GM12878 (cell line): ENCODE measurements around the gene MORC4. TPM values are rescaled to one million over a fixed set of nuclear protein-coding genes. Genes with fewer than 3 reads are reported as not detected.

Experiments
- ATAC-seq: fragments of 200-7000 bp; cut with Tn5 transposase; 3 replicates; pipeline ENCODE4 v1.9.1; 2020; ENCODE audit warnings: mild to moderate bottlenecking, moderate library complexity
- BruUV-seq: library from RNA; stranded (reverse); fragments of 400-500 nt; replicated peaks from 2 replicates; lab custom pipeline; 2021; lab: Mats Ljungman, UMichigan
- CTCF ChIA-PET: fragments of 300-600 bp; sonication (Branson Sonifier 250); formaldehyde crosslinking; extraction: SDS; loops from one replicate; lab custom pipeline; 2021; ENCODE audit warnings: inconsistent platforms; lab: Yijun Ruan, JAX
- POLR2A ChIA-PET: fragments of 350-600 bp; formaldehyde crosslinking; extraction: SDS; loops from one replicate; lab custom pipeline; 2021; ENCODE audit warnings: inconsistent platforms; lab: Charles Lee
- RAD21 ChIA-PET: fragments of 300-600 bp; sonication (Branson Sonifier 250); formaldehyde crosslinking; loops from one replicate; lab custom pipeline; 2023; ENCODE audit warnings: antibody characterized with exemption; ENCODE audit not compliant: unreplicated experiment; lab: Charles Lee
- SMC1A ChIA-PET: fragments of 300-600 bp; sonication (Branson Sonifier 250); formaldehyde crosslinking; loops from one replicate; lab custom pipeline; 2023; ENCODE audit not compliant: unreplicated experiment, uncharacterized antibody; lab: Charles Lee
- DNase-seq: peaks from one replicate; pipeline ENCODE4 v3.0.0-alpha.2; 2011; ENCODE audit warnings: low read depth, low spot score
- FAIRE-seq: peaks from 3 replicates; lab custom pipeline; 2011; peaks lifted over from hg19 to GRCh38; lab: Jason Lieb, UNC
- H2AFZ ChIP-seq: 2 replicates; pipeline ENCODE4 v1.6.0; 2011; ENCODE audit warnings: low read depth, low read length, control low read depth; ENCODE audit not compliant: control insufficient read depth
- H3K27ac ChIP-seq: 2 replicates; pipeline ENCODE4 v1.5.1; 2011; ENCODE audit warnings: control low read depth; ENCODE audit not compliant: control insufficient read depth, insufficient read depth
- H3K27me3 ChIP-seq, 2 experiments: replicated peaks in 1 of 2; 2 replicates each; pipeline versions ENCODE4 v1.6.0 to v1.6.1; 2011; ENCODE audit warnings: low read length in 1 of 2; ENCODE audit not compliant: control insufficient read depth in 2 of 2, insufficient read depth in 2 of 2
- H3K36me3 ChIP-seq, 2 experiments: 2 replicates each; pipeline ENCODE4 v1.5.1; 2011; ENCODE audit warnings: low read length in 1 of 2; ENCODE audit not compliant: control insufficient read depth in 2 of 2, insufficient read depth in 2 of 2
- H3K4me1 ChIP-seq: 2 replicates; pipeline ENCODE4 v1.6.1; 2011; ENCODE audit warnings: mild to moderate bottlenecking, low read length, moderate library complexity, mixed read lengths; ENCODE audit not compliant: control insufficient read depth, insufficient read depth
- H3K4me2 ChIP-seq: 2 replicates; pipeline ENCODE4 v1.6.0; 2011; ENCODE audit warnings: control low read depth; ENCODE audit not compliant: control insufficient read depth, insufficient read depth
- H3K4me3 ChIP-seq: fragments of 200-600 bp; sonication (generic); 2 replicates; pipeline ENCODE4 v1.5.1; 2016
- H3K79me2 ChIP-seq: 2 replicates; pipeline ENCODE4 v1.6.0; 2011; ENCODE audit warnings: low read length; ENCODE audit not compliant: control insufficient read depth, insufficient read depth
- H3K9ac ChIP-seq: 2 replicates; pipeline ENCODE4 v1.8.0; 2011; ENCODE audit warnings: low read length, control low read depth, mixed read lengths; ENCODE audit not compliant: control insufficient read depth, insufficient read depth
- H3K9me3 ChIP-seq: replicated peaks from 3 replicates; pipeline ENCODE4 v1.5.1; 2011; ENCODE audit warnings: mild to moderate bottlenecking, low read length; ENCODE audit not compliant: control insufficient read depth, insufficient read depth
- H4K20me1 ChIP-seq: 2 replicates; pipeline ENCODE4 v1.6.0; 2011; ENCODE audit not compliant: control insufficient read depth, insufficient read depth
- ATF7 ChIP-seq: fragments of 450-650 bp; IDR thresholded peaks from 2 replicates; pipeline ENCODE4 v1.6.1; 2016; ENCODE audit warnings: low read depth, mild to moderate bottlenecking
- BMI1 ChIP-seq: fragments of 450-650 bp; IDR thresholded peaks from 2 replicates; pipeline ENCODE4 v1.6.1; 2016; ENCODE audit warnings: mild to moderate bottlenecking, moderate library complexity, borderline replicate concordance
- CREB1 ChIP-seq: IDR thresholded peaks from 2 replicates; pipeline ENCODE4 v1.6.1; 2012; ENCODE audit warnings: low read depth, mild to moderate bottlenecking, inconsistent platforms
- EGR1 ChIP-seq, 2 experiments: IDR thresholded peaks; 1 replicate in 1 of 2; 2 replicates in 1 of 2; pipeline ENCODE4 v1.6.1; 2011 to 2012; ENCODE audit warnings: low read depth in 2 of 2, low read length in 2 of 2, borderline replicate concordance in 1 of 2, mild to moderate bottlenecking in 1 of 2, moderate library complexity in 1 of 2
- MTA3 ChIP-seq: IDR thresholded peaks from 2 replicates; pipeline ENCODE4 v1.6.1; 2012; ENCODE audit warnings: low read length, inconsistent platforms, borderline replicate concordance
- NFXL1 ChIP-seq: fragments of 450-650 bp; IDR thresholded peaks from 2 replicates; pipeline ENCODE4 v1.6.1; 2017; ENCODE audit warnings: antibody characterized with exemption, mild to moderate bottlenecking, borderline replicate concordance
- NR2C1 ChIP-seq: fragments of 450-650 bp; IDR thresholded peaks from 2 replicates; pipeline ENCODE4 v1.6.1; 2017; ENCODE audit warnings: antibody characterized with exemption, mild to moderate bottlenecking, moderate library complexity
- RB1 ChIP-seq: fragments of 450-650 bp; formaldehyde crosslinking; IDR thresholded peaks from 2 replicates; pipeline ENCODE4 v1.6.1; 2017; ENCODE audit warnings: mild to moderate bottlenecking, borderline replicate concordance
- RUNX3 ChIP-seq: IDR thresholded peaks from 2 replicates; pipeline ENCODE4 v1.6.1; 2012; ENCODE audit warnings: low read length, inconsistent platforms
- SMARCA5 ChIP-seq: fragments of 450-650 bp; IDR thresholded peaks from 2 replicates; pipeline ENCODE4 v1.6.1; 2017; ENCODE audit warnings: mild to moderate bottlenecking
- TCF7 ChIP-seq: IDR thresholded peaks from 2 replicates; pipeline ENCODE4 v1.6.1; 2014; ENCODE audit warnings: antibody characterized with exemption, borderline replicate concordance
- WGBS: methylation state at CpG from one replicate; pipeline ENCODE4 v1.1.6; 2016; ENCODE audit warnings: low lambda C conversion rate; ENCODE audit not compliant: insufficient replicate concordance, insufficient coverage; ENCODE audit errors: missing lambda C conversion rate; 5-methylcytosine and 5-hydroxymethylcytosine counted together
- in situ Hi-C: fragments of 300-500 bp; cut with MboI; formaldehyde crosslinking; loops from 9 replicates; pipeline ENCODE4 v1.14.3; 2018; ENCODE audit warnings: mixed read lengths
- intact Hi-C: fragments of 100-400 bp; cut with micrococcal nuclease; formaldehyde crosslinking; loops from one replicate; pipeline ENCODE4 v1.14.2; 2022; ENCODE audit not compliant: unreplicated experiment
- polyA plus RNA-seq, 11 experiments: library from polyadenylated mRNA; depleted of rRNA in 4 of 11; unstranded in 6 of 11; stranded (reverse) in 5 of 11; fragments of >200 nt; fragmentation: Nextera tagmentation in 4 of 11; fragmentation: Illumina TruSeq in 1 of 11; extraction: Ambion mirVana in 4 of 11; extraction: Trizol in 1 of 11; gene quantifications; 1 replicate in 1 of 11; 2 replicates in 10 of 11; pipeline versions ENCODE4 v1.2.1 to v1.2.3, GENCODE V29; 2011 to 2016; ENCODE audit warnings: inconsistent platforms in 2 of 11, missing spikeins in 2 of 11, low read depth in 1 of 11
- total RNA-seq, 4 experiments: library from RNA; depleted of rRNA in 3 of 4; stranded (reverse); fragments of >200 nt in 3 of 4; fragmentation: Illumina TruSeq in 1 of 4; extraction: Trizol in 1 of 4; gene quantifications; 2 replicates each; pipeline versions ENCODE4 v1.2.1 to v1.2.3, GENCODE V29; 2013 to 2021
- TF ChIP-seq, protein P1 (sequence below): IDR thresholded peaks from 2 replicates; pipeline ENCODE4 v1.6.1; 2011; ENCODE audit warnings: borderline replicate concordance, low read depth, mild to moderate bottlenecking, moderate library complexity, low read length; ENCODE audit not compliant: insufficient read depth, poor library complexity, severe bottlenecking
- TF ChIP-seq, protein P2 (sequence below): IDR thresholded peaks from 2 replicates; pipeline ENCODE4 v1.6.1; 2012; ENCODE audit warnings: low read length, inconsistent platforms
- TF ChIP-seq, protein P3 (sequence below): fragments of 450-650 bp; IDR thresholded peaks from 2 replicates; pipeline ENCODE4 v1.6.1; 2017; ENCODE audit warnings: low read depth, mild to moderate bottlenecking, moderate library complexity
- TF ChIP-seq, protein P4 (sequence below): fragments of 450-650 bp; formaldehyde crosslinking; IDR thresholded peaks from 2 replicates; pipeline ENCODE4 v1.5.0; 2022; ENCODE audit warnings: mild to moderate bottlenecking, missing genetic modification characterization

Gene MORC4
- total and polyA plus RNA-seq, 10 of the 15 experiments (the other 5 are each of a cell fraction or from before 2014, with no cell fraction given): 0.03 to 0.65 (median 0.26) TPM

DNA sequence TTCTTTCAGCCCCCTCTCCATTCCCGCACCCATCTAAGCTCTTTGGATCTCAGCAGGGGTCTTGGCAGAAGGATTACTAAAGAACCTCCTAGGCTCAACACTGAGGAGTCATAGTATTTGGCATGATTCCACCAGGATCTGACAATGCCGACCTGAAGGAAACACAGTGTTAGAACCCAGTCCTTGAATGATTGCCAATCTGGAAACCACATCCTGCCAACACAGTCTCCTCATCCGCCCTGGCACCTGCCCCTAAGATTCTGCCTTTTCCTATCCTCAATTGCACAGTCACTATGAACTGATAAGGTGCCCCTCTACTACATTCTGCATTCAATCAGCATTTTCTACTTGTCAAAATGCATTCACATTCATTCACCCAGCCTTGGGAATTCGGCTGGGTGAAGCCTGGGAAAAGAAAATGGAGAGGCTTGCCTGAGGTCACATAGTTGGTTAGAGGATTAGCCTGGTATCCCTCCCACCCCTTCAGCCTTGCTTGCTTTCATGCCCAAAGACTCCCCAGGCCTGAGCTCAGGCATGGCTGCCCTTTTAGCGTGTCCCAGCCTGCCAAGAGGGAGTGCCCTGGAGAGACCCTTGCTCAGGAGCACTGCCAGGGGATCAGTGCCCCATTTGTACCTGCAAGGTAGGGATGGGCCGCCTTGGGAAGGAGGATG, 82.0 kb downstream of the MORC4 start (continued):
- no peak for TF ChIP-seq BMI1
- no peak for TF ChIP-seq EGR1 (IDR thresholded peaks at IDR 0.05; ENCODE audit: borderline replicate concordance in 1 of 2, low read depth in 2 of 2, low read length in 2 of 2)
- TF ChIP-seq, all 136 proteins: peak for 0

DNA sequence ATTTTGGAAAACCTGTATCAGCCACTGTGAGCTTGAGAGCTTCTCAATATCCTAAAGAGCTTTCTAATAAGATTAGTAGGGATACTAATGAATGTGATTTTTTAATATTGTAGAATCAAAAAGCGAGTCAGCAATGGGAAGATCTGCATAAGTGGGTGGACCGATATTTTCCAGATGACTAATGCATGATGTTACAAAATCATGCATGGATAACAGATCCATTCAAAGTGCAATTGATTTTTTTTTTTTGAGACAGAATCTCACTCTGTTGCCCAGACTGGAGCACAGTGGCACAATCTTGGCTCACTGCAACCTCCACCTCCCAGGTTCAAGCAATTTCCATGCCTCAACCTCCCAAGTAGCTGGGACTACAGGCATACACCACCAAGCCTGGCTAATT, 87.1 kb downstream of the MORC4 start:
- H3K9ac ChIP-seq: no peak overlapping the region
- DNase-seq (no peak), ATAC-seq (no peak), FAIRE-seq (no peak)
- in situ Hi-C loops: no loop called here
- H3K27me3 ChIP-seq: peaks cover 0 to 3% of the 10 kb centered on the region in 2 experiments; a peak in 1 of 4 replicates
- H3K4me2 ChIP-seq: no peak overlapping the region
- RAD21 ChIA-PET: no interaction called here
- H3K79me2 ChIP-seq: no peaks in the 10 kb centered on the region
- POLR2A ChIA-PET: interaction anchor here (0.6 kb wide), 1 partner anchor 15 kb away, joined by 6 read pairs; no protein-coding TSS in a partner anchor
- H4K20me1 ChIP-seq: no peaks in the 10 kb centered on the region
- H2AFZ ChIP-seq: no peak overlapping the region
- no peak overlapping the region for H3K4me3 ChIP-seq
- H3K4me1 ChIP-seq: no peaks in the 10 kb centered on the region
- BruUV-seq: no TSS peak
- no peak for TF ChIP-seq NR2C1
- TF ChIP-seq ATF7: no peak
- no peak for TF ChIP-seq MTA3
- TF ChIP-seq, protein P1, sequence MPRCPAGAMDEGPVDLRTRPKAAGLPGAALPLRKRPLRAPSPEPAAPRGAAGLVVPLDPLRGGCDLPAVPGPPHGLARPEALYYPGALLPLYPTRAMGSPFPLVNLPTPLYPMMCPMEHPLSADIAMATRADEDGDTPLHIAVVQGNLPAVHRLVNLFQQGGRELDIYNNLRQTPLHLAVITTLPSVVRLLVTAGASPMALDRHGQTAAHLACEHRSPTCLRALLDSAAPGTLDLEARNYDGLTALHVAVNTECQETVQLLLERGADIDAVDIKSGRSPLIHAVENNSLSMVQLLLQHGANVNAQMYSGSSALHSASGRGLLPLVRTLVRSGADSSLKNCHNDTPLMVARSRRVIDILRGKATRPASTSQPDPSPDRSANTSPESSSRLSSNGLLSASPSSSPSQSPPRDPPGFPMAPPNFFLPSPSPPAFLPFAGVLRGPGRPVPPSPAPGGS: no peak
- TF ChIP-seq, protein P2, sequence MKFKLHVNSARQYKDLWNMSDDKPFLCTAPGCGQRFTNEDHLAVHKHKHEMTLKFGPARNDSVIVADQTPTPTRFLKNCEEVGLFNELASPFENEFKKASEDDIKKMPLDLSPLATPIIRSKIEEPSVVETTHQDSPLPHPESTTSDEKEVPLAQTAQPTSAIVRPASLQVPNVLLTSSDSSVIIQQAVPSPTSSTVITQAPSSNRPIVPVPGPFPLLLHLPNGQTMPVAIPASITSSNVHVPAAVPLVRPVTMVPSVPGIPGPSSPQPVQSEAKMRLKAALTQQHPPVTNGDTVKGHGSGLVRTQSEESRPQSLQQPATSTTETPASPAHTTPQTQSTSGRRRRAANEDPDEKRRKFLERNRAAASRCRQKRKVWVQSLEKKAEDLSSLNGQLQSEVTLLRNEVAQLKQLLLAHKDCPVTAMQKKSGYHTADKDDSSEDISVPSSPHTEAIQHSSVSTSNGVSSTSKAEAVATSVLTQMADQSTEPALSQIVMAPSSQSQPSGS: no peak
- TF ChIP-seq, protein P3, sequence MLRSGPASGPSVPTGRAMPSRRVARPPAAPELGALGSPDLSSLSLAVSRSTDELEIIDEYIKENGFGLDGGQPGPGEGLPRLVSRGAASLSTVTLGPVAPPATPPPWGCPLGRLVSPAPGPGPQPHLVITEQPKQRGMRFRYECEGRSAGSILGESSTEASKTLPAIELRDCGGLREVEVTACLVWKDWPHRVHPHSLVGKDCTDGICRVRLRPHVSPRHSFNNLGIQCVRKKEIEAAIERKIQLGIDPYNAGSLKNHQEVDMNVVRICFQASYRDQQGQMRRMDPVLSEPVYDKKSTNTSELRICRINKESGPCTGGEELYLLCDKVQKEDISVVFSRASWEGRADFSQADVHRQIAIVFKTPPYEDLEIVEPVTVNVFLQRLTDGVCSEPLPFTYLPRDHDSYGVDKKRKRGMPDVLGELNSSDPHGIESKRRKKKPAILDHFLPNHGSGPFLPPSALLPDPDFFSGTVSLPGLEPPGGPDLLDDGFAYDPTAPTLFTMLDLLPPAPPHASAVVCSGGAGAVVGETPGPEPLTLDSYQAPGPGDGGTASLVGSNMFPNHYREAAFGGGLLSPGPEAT: no peak
- no peak for TF ChIP-seq CREB1
- TF ChIP-seq TCF7: no peak
- no peak for TF ChIP-seq SMARCA5
- no peak for TF ChIP-seq NFXL1
- TF ChIP-seq RB1: no peak
- TF ChIP-seq, protein P4, sequence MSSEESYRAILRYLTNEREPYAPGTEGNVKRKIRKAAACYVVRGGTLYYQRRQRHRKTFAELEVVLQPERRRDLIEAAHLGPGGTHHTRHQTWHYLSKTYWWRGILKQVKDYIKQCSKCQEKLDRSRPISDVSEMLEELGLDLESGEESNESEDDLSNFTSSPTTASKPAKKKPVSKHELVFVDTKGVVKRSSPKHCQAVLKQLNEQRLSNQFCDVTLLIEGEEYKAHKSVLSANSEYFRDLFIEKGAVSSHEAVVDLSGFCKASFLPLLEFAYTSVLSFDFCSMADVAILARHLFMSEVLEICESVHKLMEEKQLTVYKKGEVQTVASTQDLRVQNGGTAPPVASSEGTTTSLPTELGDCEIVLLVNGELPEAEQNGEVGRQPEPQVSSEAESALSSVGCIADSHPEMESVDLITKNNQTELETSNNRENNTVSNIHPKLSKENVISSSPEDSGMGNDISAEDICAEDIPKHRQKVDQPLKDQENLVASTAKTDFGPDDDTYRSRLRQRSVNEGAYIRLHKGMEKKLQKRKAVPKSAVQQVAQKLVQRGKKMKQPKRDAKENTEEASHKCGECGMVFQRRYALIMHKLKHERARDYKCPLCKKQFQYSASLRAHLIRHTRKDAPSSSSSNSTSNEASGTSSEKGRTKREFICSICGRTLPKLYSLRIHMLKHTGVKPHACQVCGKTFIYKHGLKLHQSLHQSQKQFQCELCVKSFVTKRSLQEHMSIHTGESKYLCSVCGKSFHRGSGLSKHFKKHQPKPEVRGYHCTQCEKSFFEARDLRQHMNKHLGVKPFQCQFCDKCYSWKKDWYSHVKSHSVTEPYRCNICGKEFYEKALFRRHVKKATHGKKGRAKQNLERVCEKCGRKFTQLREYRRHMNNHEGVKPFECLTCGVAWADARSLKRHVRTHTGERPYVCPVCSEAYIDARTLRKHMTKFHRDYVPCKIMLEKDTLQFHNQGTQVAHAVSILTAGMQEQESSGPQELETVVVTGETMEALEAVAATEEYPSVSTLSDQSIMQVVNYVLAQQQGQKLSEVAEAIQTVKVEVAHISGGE (CRISPR knock-in tag): no peak
- TF ChIP-seq RUNX3: no peak
- H3K36me3 ChIP-seq: no peaks in the 10 kb centered on the region
- H3K9me3 ChIP-seq: no peaks in the 10 kb centered on the region
- 19% methylated on average over 2 of the region's 2 CpGs for WGBS
- intact Hi-C loops: no loop called here
- SMC1A ChIA-PET: no interaction called here
- CTCF ChIA-PET: interaction anchor here (1.0 kb wide), 1 partner anchor 19 kb away, joined by 3 read pairs; no protein-coding TSS in a partner anchor
- no peak overlapping the region for H3K27ac ChIP-seq
